Epithelial cell of proximal tubule (primary cell): Measurements from ENCODE around the gene MAPK8IP1. TPM values are rescaled to one million over a fixed set of nuclear protein-coding genes. Genes with fewer than 3 reads are reported as not detected.
"Not testable (repeated sequence)": the region's sequence is repeated elsewhere in the genome, so short reads cannot be mapped to it uniquely, and the experiment has no call there.

Experiments
- DNase-seq: peaks from one replicate; pipeline ENCODE4 v3.0.0-alpha.2; 2011; ENCODE audit warnings: low read depth
- H3K4me3 ChIP-seq: 2 replicates; pipeline ENCODE4 v1.5.1; 2011; ENCODE audit warnings: low read depth, mild to moderate bottlenecking, low read length
- total RNA-seq: library from RNA; depleted of rRNA; stranded (reverse); fragments of >200 nt; gene quantifications from 2 replicates; pipeline ENCODE4 v1.2.3, GENCODE V29; 2015
- TF ChIP-seq, protein P1 (sequence below): conservative IDR thresholded peaks from 2 replicates; pipeline ENCODE4 v1.5.1; 2012; ENCODE audit warnings: low read depth, mild to moderate bottlenecking, low read length

MAPK8IP1 gene
- total RNA-seq, 1 donor from 2014 or later: 10.1 TPM

DNA sequence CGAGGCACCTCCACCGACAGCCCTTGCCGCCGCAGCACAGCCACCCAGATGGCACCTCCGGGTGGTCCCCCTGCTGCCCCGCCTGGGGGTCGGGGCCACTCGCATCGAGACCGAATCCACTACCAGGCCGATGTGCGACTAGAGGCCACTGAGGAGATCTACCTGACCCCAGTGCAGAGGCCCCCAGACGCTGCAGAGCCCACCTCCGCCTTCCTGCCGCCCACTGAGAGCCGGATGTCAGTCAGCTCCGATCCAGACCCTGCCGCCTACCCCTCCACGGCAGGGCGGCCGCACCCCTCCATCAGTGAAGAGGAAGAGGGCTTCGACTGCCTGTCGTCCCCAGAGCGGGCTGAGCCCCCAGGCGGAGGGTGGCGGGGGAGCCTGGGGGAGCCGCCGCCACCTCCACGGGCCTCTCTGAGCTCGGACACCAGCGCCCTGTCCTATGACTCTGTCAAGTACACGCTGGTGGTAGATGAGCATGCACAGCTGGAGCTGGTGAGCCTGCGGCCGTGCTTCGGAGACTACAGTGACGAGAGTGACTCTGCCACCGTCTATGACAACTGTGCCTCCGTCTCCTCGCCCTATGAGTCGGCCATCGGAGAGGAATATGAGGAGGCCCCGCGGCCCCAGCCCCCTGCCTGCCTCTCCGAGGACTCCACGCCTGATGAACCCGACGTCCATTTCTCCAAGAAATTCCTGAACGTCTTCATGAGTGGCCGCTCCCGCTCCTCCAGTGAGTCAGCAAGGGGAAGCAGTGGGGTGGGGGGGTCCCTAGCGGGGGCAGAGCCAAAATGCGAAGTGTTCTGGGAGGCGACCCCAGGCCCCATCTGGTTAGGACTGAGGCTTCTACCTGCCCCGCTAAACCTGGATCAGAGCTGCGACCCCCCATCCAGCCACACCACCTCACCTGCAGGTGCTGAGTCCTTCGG lies 17.3 kb downstream of the MAPK8IP1 start:
- TF ChIP-seq, protein P1, sequence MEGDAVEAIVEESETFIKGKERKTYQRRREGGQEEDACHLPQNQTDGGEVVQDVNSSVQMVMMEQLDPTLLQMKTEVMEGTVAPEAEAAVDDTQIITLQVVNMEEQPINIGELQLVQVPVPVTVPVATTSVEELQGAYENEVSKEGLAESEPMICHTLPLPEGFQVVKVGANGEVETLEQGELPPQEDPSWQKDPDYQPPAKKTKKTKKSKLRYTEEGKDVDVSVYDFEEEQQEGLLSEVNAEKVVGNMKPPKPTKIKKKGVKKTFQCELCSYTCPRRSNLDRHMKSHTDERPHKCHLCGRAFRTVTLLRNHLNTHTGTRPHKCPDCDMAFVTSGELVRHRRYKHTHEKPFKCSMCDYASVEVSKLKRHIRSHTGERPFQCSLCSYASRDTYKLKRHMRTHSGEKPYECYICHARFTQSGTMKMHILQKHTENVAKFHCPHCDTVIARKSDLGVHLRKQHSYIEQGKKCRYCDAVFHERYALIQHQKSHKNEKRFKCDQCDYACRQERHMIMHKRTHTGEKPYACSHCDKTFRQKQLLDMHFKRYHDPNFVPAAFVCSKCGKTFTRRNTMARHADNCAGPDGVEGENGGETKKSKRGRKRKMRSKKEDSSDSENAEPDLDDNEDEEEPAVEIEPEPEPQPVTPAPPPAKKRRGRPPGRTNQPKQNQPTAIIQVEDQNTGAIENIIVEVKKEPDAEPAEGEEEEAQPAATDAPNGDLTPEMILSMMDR: no peak
- no peak for DNase-seq
- no peak overlapping the region for H3K4me3 ChIP-seq

DNA sequence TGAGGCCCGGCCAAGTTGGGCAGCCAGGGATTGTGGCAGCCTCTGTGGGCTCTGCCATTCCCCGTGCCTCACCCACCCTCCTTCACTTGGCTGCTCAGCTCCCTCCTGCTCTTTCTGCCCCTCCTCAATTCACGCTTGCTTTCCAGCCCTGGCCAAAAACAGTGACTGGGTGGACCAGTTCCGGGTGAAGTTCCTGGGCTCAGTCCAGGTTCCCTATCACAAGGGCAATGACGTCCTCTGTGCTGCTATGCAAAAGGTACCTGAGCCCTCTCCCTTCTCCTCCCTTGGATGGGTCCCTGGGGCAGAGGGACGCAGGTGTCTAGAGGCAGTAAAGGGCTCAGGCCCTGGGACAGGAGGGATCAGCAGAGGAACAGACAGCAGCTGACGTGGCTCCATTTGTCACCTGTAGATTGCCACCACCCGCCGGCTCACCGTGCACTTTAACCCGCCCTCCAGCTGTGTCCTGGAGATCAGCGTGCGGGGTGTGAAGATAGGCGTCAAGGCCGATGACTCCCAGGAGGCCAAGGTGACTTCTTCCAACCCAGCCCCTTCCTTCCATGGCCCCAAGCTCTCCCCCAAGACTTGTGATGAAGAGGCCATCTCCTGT lies 19.0 kb downstream of the MAPK8IP1 start:
- no peak for DNase-seq
- TF ChIP-seq, protein P1: no peak
- no peak overlapping the region for H3K4me3 ChIP-seq

DNA sequence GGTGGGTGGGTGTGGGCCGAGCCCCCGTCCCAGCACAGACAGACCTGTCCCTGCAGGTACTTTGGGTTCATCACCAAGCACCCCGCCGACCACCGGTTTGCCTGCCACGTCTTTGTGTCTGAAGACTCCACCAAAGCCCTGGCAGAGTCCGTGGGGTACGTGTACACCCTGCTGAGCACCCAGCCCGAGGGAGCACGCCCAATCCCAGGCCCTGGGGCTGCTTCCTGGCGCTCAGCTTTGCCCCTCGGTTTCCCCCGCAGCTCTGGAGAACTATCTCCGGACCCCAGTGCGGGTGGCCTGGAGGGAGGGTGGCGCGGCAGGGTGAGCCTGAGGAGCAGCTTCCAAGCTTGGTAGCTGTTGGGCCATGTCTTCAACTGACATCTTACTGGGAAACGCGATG lies 19.6 kb downstream of the MAPK8IP1 start:
- TF ChIP-seq, protein P1: no peak
- DNase-seq: no peak
- H3K4me3 ChIP-seq: no peak overlapping the region

DNA sequence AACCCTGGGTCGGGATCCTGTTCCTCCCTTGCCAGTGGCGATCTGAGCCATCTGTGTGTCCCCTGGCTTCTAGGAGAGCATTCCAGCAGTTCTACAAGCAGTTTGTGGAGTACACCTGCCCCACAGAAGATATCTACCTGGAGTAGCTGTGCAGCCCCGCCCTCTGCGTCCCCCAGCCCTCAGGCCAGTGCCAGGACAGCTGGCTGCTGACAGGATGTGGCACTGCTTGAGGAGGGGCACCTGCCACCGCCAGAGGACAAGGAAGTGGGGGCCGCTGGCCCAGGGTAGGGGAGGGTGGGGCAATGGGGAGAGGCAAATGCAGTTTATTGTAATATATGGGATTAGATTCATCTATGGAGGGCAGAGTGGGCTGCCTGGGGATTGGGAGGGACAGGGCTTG lies 20.1 kb downstream of the MAPK8IP1 start:
- H3K4me3 ChIP-seq, DNase-seq: not testable (repeated sequence)

DNA sequence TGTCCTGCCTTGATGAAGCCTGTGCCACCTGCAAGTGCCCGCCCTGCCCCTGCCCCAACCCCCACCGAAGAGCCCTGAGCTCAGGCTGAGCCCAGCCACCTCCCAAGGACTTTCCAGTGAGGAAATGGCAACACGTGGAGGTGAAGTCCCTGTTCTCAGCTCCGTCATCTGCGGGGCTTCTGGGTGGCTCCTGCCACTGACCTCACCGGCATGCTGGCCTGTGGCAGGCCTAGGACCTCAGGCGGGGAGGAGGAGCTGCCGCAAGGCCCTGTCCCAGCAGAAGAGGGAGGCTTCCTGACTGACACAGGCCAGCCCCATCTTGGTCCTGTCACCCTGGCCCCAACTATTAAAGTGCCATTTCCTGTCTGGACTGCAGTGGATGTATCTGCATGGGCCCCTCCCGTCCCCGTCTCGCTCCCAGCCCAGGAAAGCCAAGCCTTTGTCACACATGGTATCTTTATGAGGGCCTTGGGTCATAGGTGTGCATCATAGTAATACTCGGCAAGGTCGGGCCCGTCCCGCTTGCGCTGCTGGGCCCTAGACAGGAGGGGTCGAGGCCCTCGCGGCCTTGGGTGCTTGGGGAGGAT lies 20.7 kb downstream of the MAPK8IP1 start:
- TF ChIP-seq, protein P1: no peak
- DNase-seq: no peak

DNA sequence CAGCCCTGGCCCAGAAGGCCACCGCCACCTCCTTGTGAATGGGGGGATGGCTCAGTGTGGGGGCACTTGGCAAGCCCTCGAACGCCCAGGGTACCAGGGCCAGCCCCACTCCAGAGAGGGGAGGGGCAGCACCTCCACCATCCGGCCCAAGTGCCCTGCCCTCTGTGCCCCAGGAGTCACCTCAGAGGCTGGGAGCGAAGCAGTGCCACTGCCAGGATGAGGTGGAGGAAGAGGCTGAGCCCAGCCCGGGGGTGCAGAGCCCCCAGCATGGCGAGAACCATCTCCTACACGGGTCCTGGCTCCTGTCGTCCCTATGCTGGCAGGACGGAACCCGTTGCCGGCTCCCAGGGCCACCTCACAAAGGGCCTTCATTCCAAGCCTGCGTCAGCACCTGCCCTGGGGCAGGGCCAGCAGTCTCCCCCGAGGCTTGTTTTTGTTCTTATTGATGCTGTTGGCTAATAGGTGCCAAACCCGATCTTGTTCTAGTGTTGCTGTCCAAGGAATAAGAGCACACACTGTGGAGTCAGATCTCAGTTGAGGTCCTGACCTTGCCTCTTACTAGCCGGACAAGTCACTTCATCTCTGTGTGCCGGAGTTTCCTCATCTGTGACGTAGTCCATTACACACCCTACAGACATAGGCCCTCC lies 21.6 kb downstream of the MAPK8IP1 start, which contains the start of gene FREY1:
FREY1 (minus strand) TSS at position 307 of the 647 bp plus-strand sequence; CDS start at position 281, 26 bp downstream.
- TF ChIP-seq, protein P1: no peak
- DNase-seq: no peak
- no peak within 1 kb of the TSS for H3K4me3 ChIP-seq

More for the DNA sequence above, 20.7 kb downstream of the MAPK8IP1 start:
- no peak overlapping the region for H3K4me3 ChIP-seq

DNA sequence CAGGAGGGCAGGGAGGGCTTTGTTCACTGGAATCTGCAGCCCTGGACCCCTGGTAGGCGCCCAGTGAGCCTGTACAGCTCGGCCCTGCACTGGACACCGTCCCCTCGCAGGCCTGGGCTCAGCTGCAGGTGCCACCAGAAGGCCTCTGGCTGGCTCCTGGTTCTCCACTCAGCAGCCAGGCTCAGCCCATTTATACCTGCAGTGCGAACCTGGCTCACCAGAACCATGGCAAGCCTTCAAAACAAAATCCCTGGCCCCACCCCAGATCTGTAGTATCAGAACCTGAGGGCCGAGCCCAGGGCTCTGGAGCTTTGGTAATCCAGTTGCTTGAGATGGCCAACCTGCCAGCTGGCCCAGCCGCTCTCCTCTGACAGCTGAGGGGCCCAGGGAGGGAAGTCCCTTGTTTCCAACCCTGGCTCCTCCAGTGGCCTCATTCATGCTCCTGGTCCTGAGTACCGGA lies 22.5 kb downstream of the MAPK8IP1 start:
- TF ChIP-seq, protein P1: no peak
- H3K4me3 ChIP-seq: no peak overlapping the region
- DNase-seq: no peak
